ENCODE measurements around the gene SPOCD1. TPM values are rescaled to one million over a fixed set of nuclear protein-coding genes. Genes with fewer than 3 reads are reported as not detected.
A peak's percentile ranks its signal among the peaks of the same experiment; 100 is the strongest.

SPOCD1 gene
- total RNA-seq, 1 donor from 2014 or later, result 0.56 TPM

DNA sequence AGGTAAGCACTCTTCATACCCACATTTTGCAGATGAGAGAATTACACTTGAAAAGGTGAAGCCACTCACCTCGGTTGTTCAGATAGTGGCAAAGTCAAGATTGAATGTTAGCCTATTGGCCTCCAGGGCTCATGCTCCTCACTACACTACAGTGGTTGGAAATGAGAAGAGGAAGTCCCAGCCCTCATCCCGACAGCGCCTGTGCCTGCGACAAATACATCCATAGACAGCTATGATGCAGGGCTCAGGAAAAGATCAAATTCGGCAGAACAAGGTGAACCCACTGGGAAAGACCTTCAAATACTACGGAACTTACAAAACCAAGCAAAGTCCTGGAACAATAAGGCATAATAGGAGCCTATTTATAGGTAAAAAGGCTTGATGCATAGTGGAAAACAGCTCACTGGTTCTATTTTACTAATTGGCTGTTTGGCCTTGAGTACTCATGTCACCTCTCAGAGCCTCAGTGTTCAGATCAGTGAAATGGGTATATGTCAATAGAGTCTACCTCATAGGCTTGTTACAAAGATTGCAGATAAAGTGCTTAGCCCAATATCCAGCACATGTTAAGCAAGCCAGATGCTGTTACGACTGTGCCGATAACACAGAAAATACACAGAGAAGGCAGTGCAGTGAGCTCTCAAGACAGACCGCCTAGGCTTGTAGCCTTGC is 3.5 kb downstream of the SPOCD1 start:
- TF ChIP-seq, protein P1, sequence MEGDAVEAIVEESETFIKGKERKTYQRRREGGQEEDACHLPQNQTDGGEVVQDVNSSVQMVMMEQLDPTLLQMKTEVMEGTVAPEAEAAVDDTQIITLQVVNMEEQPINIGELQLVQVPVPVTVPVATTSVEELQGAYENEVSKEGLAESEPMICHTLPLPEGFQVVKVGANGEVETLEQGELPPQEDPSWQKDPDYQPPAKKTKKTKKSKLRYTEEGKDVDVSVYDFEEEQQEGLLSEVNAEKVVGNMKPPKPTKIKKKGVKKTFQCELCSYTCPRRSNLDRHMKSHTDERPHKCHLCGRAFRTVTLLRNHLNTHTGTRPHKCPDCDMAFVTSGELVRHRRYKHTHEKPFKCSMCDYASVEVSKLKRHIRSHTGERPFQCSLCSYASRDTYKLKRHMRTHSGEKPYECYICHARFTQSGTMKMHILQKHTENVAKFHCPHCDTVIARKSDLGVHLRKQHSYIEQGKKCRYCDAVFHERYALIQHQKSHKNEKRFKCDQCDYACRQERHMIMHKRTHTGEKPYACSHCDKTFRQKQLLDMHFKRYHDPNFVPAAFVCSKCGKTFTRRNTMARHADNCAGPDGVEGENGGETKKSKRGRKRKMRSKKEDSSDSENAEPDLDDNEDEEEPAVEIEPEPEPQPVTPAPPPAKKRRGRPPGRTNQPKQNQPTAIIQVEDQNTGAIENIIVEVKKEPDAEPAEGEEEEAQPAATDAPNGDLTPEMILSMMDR (conservative IDR thresholded peaks at IDR 0.05), result no peak
- Mint-ChIP-seq H3K4me3 (no peak overlapping the region), H3K4me1 (peaks cover 4% of the 10 kb centered on the region), H3K27ac (ENCODE audit: unreplicated experiment) (no peak overlapping the region), H3K9me3 (no peaks in the 10 kb centered on the region), H3K36me3 (ENCODE audit: low read depth) (no peaks in the 10 kb centered on the region), H3K27me3 (ENCODE audit: low read depth) (peaks cover 17% of the 10 kb centered on the region)
- DNase-seq (ENCODE audit: low read depth, low spot score), result no peak

DNA sequence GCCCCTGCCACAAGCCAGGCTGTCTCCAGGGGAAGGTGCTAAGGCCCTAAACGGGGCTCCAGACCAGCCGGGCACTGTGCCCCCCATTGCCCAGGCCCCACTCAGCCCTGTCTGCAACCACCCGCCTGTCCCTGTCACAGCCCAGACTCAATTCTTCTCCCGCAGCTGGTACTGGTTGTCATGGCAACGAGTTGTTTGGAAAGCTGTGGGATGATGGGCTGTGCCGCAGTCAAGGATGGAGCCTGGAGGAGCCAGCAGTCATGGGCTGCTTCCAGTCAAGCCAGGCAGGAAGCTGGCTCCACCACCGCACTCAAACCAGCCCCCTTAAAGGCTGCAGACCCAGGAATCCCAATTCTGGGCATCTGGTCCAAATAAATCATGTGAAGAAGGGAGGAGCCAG is 4.2 kb downstream of the SPOCD1 start:
- H3K9me3 Mint-ChIP-seq, result no peaks in the 10 kb centered on the region
- no peak overlapping the region for H3K27ac Mint-ChIP-seq (ENCODE audit: unreplicated experiment)
- peaks cover 4% of the 10 kb centered on the region for H3K4me1 Mint-ChIP-seq
- DNase-seq (ENCODE audit: low read depth, low spot score), result peak; percentile 46
- TF ChIP-seq, protein P1 (conservative IDR thresholded peaks at IDR 0.05), result no peak
- peaks cover 17% of the 10 kb centered on the region for H3K27me3 Mint-ChIP-seq (ENCODE audit: low read depth)
- H3K4me3 Mint-ChIP-seq, result no peak overlapping the region
- H3K36me3 Mint-ChIP-seq (ENCODE audit: low read depth), result no peaks in the 10 kb centered on the region

DNA sequence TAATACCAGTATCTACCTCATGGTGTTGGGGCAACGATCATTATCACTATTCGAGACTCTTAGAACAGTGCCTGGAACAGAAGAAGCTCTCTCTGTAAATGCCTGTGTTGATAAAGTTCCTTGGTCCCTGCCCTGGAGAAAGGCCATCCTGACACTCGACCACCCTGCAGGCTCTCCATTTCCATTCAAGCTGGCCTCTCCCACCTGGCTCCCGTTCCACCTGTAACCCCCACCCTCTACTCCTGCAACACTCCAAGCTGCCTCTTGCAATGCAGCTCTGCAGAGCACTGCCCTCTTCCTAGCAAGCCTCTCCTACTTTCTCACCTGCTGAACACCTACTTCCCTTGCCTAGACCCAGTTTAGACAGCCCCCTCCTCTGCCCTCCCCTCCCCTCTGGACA is 6.1 kb downstream of the SPOCD1 start:
- Mint-ChIP-seq H3K27me3 (ENCODE audit: low read depth) (peaks cover 17% of the 10 kb centered on the region), H3K27ac (ENCODE audit: unreplicated experiment) (no peak overlapping the region), H3K4me1 (no peaks in the 10 kb centered on the region), H3K9me3 (no peaks in the 10 kb centered on the region), H3K36me3 (ENCODE audit: low read depth) (no peaks in the 10 kb centered on the region), H3K4me3 (no peak overlapping the region)
- TF ChIP-seq, protein P1 (conservative IDR thresholded peaks at IDR 0.05), result no peak
- DNase-seq (ENCODE audit: low read depth, low spot score), result no peak

DNA sequence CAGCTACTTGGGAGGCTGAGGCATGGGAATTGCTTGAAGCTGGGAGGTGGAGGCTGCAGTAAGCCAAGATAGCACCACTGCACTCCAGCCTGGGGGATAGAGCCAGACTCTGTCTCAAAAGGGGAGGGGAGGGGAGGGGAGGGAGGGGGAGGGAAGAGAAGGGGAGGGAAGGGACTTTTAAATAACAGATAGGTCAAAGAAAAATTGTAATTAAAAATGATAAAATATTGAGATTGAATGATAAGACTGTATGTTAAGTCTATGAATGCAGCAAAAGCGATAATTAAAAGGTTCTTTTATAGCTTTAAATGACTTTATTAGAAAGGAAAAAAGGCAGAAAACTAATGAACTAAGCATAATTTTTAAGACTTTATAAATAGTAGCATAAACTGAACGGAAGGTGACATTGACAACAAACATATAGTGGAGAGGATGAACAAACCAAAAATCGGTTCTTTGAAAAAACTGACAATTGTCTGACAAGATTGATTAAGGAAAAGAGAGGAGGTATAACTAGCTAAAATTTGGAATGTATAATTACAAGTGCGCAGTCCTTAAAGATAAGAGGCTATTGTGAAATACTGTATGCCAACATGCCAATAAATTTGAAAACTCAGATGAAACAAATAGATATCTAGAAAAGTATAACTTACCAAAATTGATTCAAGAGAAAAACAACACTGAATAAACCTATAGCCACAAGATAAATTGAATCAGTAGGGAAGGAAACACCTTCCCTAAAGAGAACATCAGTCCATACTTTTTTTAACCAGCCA is 8.4 kb downstream of the SPOCD1 start:
- H3K27me3 Mint-ChIP-seq (ENCODE audit: low read depth), result peaks cover 17% of the 10 kb centered on the region
- TF ChIP-seq, protein P1 (conservative IDR thresholded peaks at IDR 0.05), result no peak
- no peaks in the 10 kb centered on the region for H3K9me3 Mint-ChIP-seq
- no peak for DNase-seq (ENCODE audit: low read depth, low spot score)
- no peak overlapping the region for H3K27ac Mint-ChIP-seq (ENCODE audit: unreplicated experiment)
- no peak overlapping the region for H3K4me3 Mint-ChIP-seq
- H3K36me3 Mint-ChIP-seq (ENCODE audit: low read depth), result no peaks in the 10 kb centered on the region
- H3K4me1 Mint-ChIP-seq, result peaks cover 5% of the 10 kb centered on the region

DNA sequence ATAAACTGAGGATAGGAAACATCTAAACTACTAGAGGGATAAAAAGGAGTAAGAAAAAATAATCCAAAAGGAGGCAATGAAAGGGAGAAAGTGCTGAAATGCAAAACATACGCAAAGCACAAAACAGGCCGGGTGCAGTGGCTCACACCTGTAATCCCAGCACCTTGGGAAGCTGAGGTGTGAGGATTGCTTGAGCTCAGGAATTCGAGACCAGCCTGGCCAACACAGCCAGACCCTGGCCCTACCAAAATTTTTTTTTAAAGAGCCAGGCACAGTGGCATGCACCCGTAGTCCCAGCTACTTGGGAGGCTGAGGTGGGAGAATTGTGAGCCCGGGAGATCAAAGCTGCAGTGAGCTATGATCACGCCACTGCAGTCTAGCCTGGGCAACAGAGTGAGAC is 10.5 kb downstream of the SPOCD1 start:
- H3K27ac Mint-ChIP-seq (ENCODE audit: unreplicated experiment), result no peak overlapping the region
- H3K4me1 Mint-ChIP-seq, result peaks cover 11% of the 10 kb centered on the region
- no peaks in the 10 kb centered on the region for H3K9me3 Mint-ChIP-seq
- H3K27me3 Mint-ChIP-seq (ENCODE audit: low read depth), result peaks cover 11% of the 10 kb centered on the region
- DNase-seq (ENCODE audit: low read depth, low spot score), result no peak
- H3K4me3 Mint-ChIP-seq, result no peak overlapping the region
- TF ChIP-seq, protein P1 (conservative IDR thresholded peaks at IDR 0.05), result no peak
- no peaks in the 10 kb centered on the region for H3K36me3 Mint-ChIP-seq (ENCODE audit: low read depth)

All from neural crest cell (in vitro differentiated cells).